ENCODE data around the gene DYDC2.

- TF ChIP-seq POLR2A (IDR thresholded peaks at IDR 0.05) (no peak), CTCF (IDR thresholded peaks at IDR 0.05 in 4 of 5, conservative IDR thresholded peaks at IDR 0.05 in 1 of 5) (no peak)
Measured at GRCh38 chr10:80415734-80416478, 59.3 kb downstream of the DYDC2 start.

Data from gastrocnemius medialis (tissue), 4 donors.